Omental fat pad (tissue), 4 donors: ENCODE measurements around the gene PAX5. TPM values are rescaled to one million over a fixed set of nuclear protein-coding genes. Genes with fewer than 3 reads are reported as not detected.

ENCODE experiments used
- ATAC-seq: fragments of 150-250 bp; one replicate; pipeline ENCODE4 v1.9.1; 2016; ENCODE audit warnings: mild to moderate bottlenecking, moderate library complexity; ENCODE audit not compliant: low FRiP score
- DNase-seq: peaks from one replicate; pipeline ENCODE4 v3.0.0-alpha.2; 2019; ENCODE audit warnings: low spot score
- CTCF ChIP-seq, 3 donors: fragments of 450-650 bp; IDR thresholded peaks; one replicate each; pipeline ENCODE4 v1.5.1; 2016 to 2017; ENCODE audit warnings: antibody characterized with exemption in 3 of 3, mild to moderate bottlenecking in 3 of 3, moderate library complexity in 2 of 3
- total RNA-seq, 4 donors: library from RNA; depleted of rRNA; stranded (reverse); fragments of >200 nt; gene quantifications; one replicate each; pipeline ENCODE4 v1.1.0, GENCODE V29; 2016

PAX5 gene
- total RNA-seq, 4 donors from 2014 or later = 0.09 to 1.2 (median 0.24) TPM; not detected in 1

DNA sequence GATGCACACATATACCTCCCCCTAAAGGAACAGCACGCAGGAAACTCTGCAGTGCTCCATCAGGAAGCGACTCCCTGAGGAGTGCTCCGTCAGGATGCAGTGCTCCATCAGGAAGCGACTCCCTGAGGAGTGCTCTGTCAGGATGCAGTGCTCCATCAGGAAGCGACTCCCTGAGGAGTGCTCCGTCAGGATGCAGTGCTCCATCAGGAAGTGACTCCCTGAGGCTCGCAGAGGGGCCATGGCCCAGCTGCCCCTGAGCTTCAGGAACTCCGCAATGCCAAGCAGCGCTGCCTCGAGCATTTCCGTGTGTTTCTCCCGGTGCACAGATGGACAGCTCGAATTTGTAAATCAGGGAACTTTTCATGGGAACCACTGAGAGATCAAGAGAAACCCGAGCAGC is 88.1 kb downstream of the PAX5 start:
- TF ChIP-seq CTCF (IDR thresholded peaks at IDR 0.05) = no peak
- DNase-seq = no peak
- no peak for ATAC-seq

DNA sequence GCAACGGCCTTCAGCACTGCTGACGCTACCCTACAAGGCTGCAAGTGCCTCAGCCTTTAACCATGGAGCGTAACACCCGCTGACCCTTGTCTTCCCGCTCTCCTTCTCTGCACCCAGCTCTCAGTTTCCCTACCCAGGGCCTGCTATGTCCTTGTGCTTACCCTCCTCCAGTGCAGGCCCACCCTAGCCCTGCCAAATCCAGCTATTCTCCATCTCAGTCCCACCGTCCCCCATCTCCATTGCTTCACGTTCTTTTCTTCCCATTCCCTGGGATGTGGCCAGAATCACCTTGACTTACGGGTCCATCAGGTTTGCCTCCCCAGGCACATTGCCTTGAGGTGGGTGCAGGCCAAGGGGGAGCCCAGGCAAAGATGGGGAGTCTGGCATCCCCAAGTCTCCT is 91.2 kb downstream of the PAX5 start:
- DNase-seq (no peak), ATAC-seq (no peak)
- TF ChIP-seq CTCF (IDR thresholded peaks at IDR 0.05) = no peak

- TF ChIP-seq CTCF (IDR thresholded peaks at IDR 0.05) = no peak
- no peak for DNase-seq
- ATAC-seq = no peak
Measured at GRCh38 chr9:36941441-36941840, 92.6 kb downstream of the PAX5 start.

DNA sequence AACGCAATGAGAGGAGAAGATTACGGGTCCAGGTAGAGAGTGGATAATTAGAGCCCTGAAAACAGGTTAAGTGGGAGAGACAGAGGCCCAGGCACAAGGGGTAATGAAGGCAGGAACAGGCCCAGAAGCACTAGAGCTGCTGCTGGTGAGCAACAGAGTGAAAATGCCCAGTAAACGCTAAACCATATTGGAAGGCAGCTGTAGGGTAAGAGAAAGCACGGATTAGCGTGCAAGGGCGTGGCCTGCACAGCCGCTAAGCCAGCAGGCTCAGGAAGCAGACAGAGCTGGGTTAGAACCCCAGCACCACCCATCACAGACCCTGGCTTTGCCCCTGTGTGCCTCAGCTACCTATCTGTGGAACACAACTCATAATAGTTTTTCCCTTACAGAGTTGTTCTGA is 93.2 kb downstream of the PAX5 start:
- DNase-seq (no peak), ATAC-seq (no peak)
- TF ChIP-seq CTCF (IDR thresholded peaks at IDR 0.05) = no peak

DNA sequence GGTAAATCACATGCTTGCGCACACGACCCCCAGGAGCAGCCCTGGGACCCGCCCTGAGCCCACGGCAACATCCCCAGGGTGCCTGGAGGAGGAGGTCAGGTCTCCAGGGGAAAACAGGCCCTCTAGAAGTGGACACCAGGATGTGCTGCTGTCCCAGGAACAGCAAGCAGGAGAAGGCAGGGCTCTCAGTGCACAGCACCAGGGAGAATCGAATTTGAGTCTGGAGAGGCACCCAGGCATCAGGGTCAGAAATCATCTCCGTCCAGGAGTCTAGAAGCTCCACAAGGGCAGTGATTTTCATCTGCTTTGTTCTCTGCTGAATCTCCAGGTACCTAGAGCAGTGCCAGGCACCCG is 93.6 kb downstream of the PAX5 start:
- no peak for ATAC-seq
- no peak for DNase-seq
- no peak for TF ChIP-seq CTCF (IDR thresholded peaks at IDR 0.05)

DNA sequence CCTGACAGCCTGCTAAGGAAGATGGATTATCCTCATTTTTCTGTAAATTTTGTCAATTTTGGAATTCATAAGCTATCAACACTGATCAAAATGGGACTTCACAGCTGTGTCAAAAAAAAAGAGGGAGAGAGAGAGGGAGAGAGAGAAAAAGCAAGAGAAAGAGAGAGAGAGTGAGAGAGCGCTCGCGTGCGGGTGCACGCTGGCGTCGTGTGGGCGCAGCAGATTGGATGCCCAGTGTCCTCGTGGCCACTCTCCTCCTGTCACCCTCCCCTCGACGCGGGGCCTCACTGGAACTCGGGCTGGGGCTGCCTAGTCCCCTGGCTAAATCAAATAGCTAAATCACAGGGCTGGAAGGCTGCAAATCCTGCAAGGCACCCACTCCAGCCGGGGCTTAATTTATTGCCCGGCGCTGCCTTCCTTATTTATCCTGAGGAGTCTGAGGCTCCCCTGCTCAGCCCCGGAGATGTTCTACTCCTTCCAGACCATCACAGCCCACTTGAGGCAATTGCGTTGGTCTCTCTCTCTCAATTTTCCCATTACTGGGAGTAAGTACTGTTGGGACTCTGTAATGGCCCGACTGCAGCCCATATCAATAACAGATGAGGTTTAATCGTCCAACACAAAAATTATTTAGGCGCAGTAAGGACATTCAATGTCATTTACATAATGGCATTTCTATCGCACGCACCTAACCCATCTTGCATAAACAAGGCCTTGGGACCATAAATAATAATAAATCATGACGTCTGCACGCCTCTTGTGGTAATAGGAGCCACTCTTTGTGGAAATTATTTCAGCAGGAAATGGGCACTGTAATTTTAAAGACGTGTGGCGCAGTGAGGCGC is 94.2 kb downstream of the PAX5 start:
- DNase-seq (no peak), ATAC-seq (no peak)
- no peak for TF ChIP-seq CTCF (IDR thresholded peaks at IDR 0.05)

- no peak for ATAC-seq
- no peak for DNase-seq
- no peak for TF ChIP-seq CTCF (IDR thresholded peaks at IDR 0.05)
Measured at GRCh38 chr9:36939214-36939613, 94.9 kb downstream of the PAX5 start.
